Ovary (tissue), 3 donors: Measurements from ENCODE around the gene OSBPL5.

ENCODE experiments used
- CTCF ChIP-seq, 3 donors: fragments of 450-650 bp in 2 of 3; fragments of 200-600 bp in 1 of 3; IDR thresholded peaks; one replicate each; pipeline versions ENCODE4 v1.5.1 to v1.8.0; 2016 to 2022; ENCODE audit warnings: antibody characterized with exemption in 3 of 3, mild to moderate bottlenecking in 1 of 3
- POLR2A ChIP-seq: fragments of 450-650 bp; IDR thresholded peaks from one replicate; pipeline ENCODE4 v1.6.1; 2017; ENCODE audit warnings: antibody characterized with exemption, mild to moderate bottlenecking, moderate library complexity
- donor health status: DM: no; HTN: no; CAD: no.

- TF ChIP-seq POLR2A (no peak), CTCF (IDR thresholded peaks at IDR 0.05) (no peak)
Measured at GRCh38 chr11:3081386-3081751, 83.7 kb downstream of the OSBPL5 start.
